ENCODE results near the gene ANKRD6. TPM values are rescaled to one million over a fixed set of nuclear protein-coding genes. Genes with fewer than 3 reads are reported as not detected.

ANKRD6 gene
- total RNA-seq, 2 experiments from 2014 or later, result 2.4 to 7.0 TPM

GRCh38 chr6:89679215-89680120 lies 246.5 kb downstream of the ANKRD6 start:
- intact Hi-C loops (cut with micrococcal nuclease; ENCODE audit: unreplicated experiment), result no loop called here
- TF ChIP-seq EZH2phosphoT487 (IDR thresholded peaks at IDR 0.05; ENCODE audit: borderline replicate concordance, low read depth, low read length), result no peak
- TF ChIP-seq CTCF (conservative IDR thresholded peaks at IDR 0.05; ENCODE audit: low read length), result no peak
- no peaks in the 10 kb centered on the region for H3K4me1 ChIP-seq (ENCODE audit: insufficient read depth, low read length, poor library complexity, severe bottlenecking)

GRCh38 chr6:89680150-89680549 lies 247.2 kb downstream of the ANKRD6 start:
- Histone ChIP-seq H3K79me2 (ENCODE audit: insufficient read depth, low read depth, low read length) (no peaks in the 10 kb centered on the region), H4K20me1 (ENCODE audit: insufficient read depth, low read length) (no peaks in the 10 kb centered on the region), H3K4me2 (ENCODE audit: low read length) (no peak overlapping the region), H2AFZ (ENCODE audit: low read length) (no peak overlapping the region), H3K9me2 (ENCODE audit: insufficient read depth, low read length) (no peaks in the 10 kb centered on the region), H3K4me1 (ENCODE audit: insufficient read depth, low read length, poor library complexity, severe bottlenecking) (no peaks in the 10 kb centered on the region), H3K36me3 (ENCODE audit: insufficient read depth, low read length) (peaks cover 95% of the 10 kb centered on the region), H3K4me3 (ENCODE audit: low read depth, low read length, poor library complexity, severe bottlenecking) (no peak overlapping the region), H3K27ac (ENCODE audit: low read depth, low read length, poor library complexity, severe bottlenecking) (no peak overlapping the region), H3K9me3 (ENCODE audit: low read length) (no peaks in the 10 kb centered on the region)
- DNase-seq (ENCODE audit: low spot score), result no peak
- ChIA-PET CTCF (ENCODE audit: unreplicated experiment) (no interaction called here), POLR2A (no interaction called here)
- TF ChIP-seq EZH2phosphoT487 (IDR thresholded peaks at IDR 0.05; ENCODE audit: borderline replicate concordance, low read depth, low read length) (no peak), CTCF (conservative IDR thresholded peaks at IDR 0.05; ENCODE audit: low read length) (no peak)
- no TSS peak for BruUV-seq (replicated peaks)
- intact Hi-C loops (cut with micrococcal nuclease; ENCODE audit: unreplicated experiment), result no loop called here

More at GRCh38 chr6:89679215-89680120, 246.5 kb downstream of the ANKRD6 start:
- DNase-seq (ENCODE audit: low spot score), result no peak
- H3K9me2 ChIP-seq (ENCODE audit: insufficient read depth, low read length), result no peaks in the 10 kb centered on the region
- BruUV-seq (replicated peaks), result no TSS peak
- H4K20me1 ChIP-seq (ENCODE audit: insufficient read depth, low read length), result no peaks in the 10 kb centered on the region
- no peaks in the 10 kb centered on the region for H3K9me3 ChIP-seq (ENCODE audit: low read length)
- peaks cover 95% of the 10 kb centered on the region for H3K36me3 ChIP-seq (ENCODE audit: insufficient read depth, low read length)
- no peaks in the 10 kb centered on the region for H3K79me2 ChIP-seq (ENCODE audit: insufficient read depth, low read depth, low read length)
- H3K27ac ChIP-seq (ENCODE audit: low read depth, low read length, poor library complexity, severe bottlenecking), result no peak overlapping the region
- no peak overlapping the region for H3K4me2 ChIP-seq (ENCODE audit: low read length)
- POLR2A ChIA-PET, result no interaction called here
- CTCF ChIA-PET (ENCODE audit: unreplicated experiment), result no interaction called here
- no peak overlapping the region for H2AFZ ChIP-seq (ENCODE audit: low read length)
- no peak overlapping the region for H3K4me3 ChIP-seq (ENCODE audit: low read depth, low read length, poor library complexity, severe bottlenecking)

GRCh38 chr6:89680551-89680950 lies 247.6 kb downstream of the ANKRD6 start:
- CTCF ChIA-PET (ENCODE audit: unreplicated experiment), result no interaction called here
- BruUV-seq (replicated peaks), result no TSS peak
- no peak overlapping the region for H3K4me2 ChIP-seq (ENCODE audit: low read length)

More at GRCh38 chr6:89680551-89680950, 247.6 kb downstream of the ANKRD6 start:
- Histone ChIP-seq H4K20me1 (ENCODE audit: insufficient read depth, low read length) (no peaks in the 10 kb centered on the region), H3K36me3 (ENCODE audit: insufficient read depth, low read length) (peaks cover 95% of the 10 kb centered on the region), H3K9me2 (ENCODE audit: insufficient read depth, low read length) (no peaks in the 10 kb centered on the region), H3K27ac (ENCODE audit: low read depth, low read length, poor library complexity, severe bottlenecking) (no peak overlapping the region), H3K9me3 (ENCODE audit: low read length) (no peaks in the 10 kb centered on the region), H3K79me2 (ENCODE audit: insufficient read depth, low read depth, low read length) (no peaks in the 10 kb centered on the region), H3K4me3 (ENCODE audit: low read depth, low read length, poor library complexity, severe bottlenecking) (no peak overlapping the region), H3K4me1 (ENCODE audit: insufficient read depth, low read length, poor library complexity, severe bottlenecking) (no peaks in the 10 kb centered on the region), H2AFZ (ENCODE audit: low read length) (no peak overlapping the region)
- TF ChIP-seq CTCF (conservative IDR thresholded peaks at IDR 0.05; ENCODE audit: low read length) (no peak), EZH2phosphoT487 (IDR thresholded peaks at IDR 0.05; ENCODE audit: borderline replicate concordance, low read depth, low read length) (no peak)
- POLR2A ChIA-PET, result no interaction called here
- intact Hi-C loops (cut with micrococcal nuclease; ENCODE audit: unreplicated experiment), result no loop called here
- no peak for DNase-seq (ENCODE audit: low spot score)
